Measurements from ENCODE around the gene TMTC4.
A peak's percentile ranks its signal among the peaks of the same experiment; 100 is the strongest.
"Not testable (repeated sequence)": the region's sequence is repeated elsewhere in the genome, so short reads cannot be mapped to it uniquely, and the experiment has no call there.

TMTC4 gene

GRCh38 chr13:100680131-100680530, 5.5 kb upstream of the TMTC4 start:
- Histone ChIP-seq H3K27me3 (ENCODE audit: control insufficient read depth, insufficient read depth, low read length) (peaks cover 15% of the 10 kb centered on the region), H3K4me1 (ENCODE audit: control insufficient read depth, insufficient read depth, low read length) (no peaks in the 10 kb centered on the region; the same call in 1 of the 2 replicates), H3K4me3 (ENCODE audit: low read depth, low read length) (no peak overlapping the region), H3K9ac (ENCODE audit: low read depth, low read length) (no peak overlapping the region), H3K27ac (ENCODE audit: low read depth, low read length) (no peak overlapping the region), H3K36me3 (ENCODE audit: control insufficient read depth, insufficient read depth, low read length) (no peaks in the 10 kb centered on the region), H3K9me3 (ENCODE audit: control insufficient read depth, insufficient read depth, low read length) (no peaks in the 10 kb centered on the region)

GRCh38 chr13:100677128-100677527, 2.5 kb upstream of the TMTC4 start:
- peaks cover 16% of the 10 kb centered on the region for H3K27me3 ChIP-seq (ENCODE audit: control insufficient read depth, insufficient read depth, low read length)
- H3K9ac ChIP-seq (ENCODE audit: low read depth, low read length); H3K4me3 ChIP-seq (ENCODE audit: low read depth, low read length); H3K27ac ChIP-seq (ENCODE audit: low read depth, low read length); H3K36me3 ChIP-seq (ENCODE audit: control insufficient read depth, insufficient read depth, low read length); H3K9me3 ChIP-seq (ENCODE audit: control insufficient read depth, insufficient read depth, low read length); H3K4me1 ChIP-seq (ENCODE audit: control insufficient read depth, insufficient read depth, low read length): not testable (repeated sequence)

DNA sequence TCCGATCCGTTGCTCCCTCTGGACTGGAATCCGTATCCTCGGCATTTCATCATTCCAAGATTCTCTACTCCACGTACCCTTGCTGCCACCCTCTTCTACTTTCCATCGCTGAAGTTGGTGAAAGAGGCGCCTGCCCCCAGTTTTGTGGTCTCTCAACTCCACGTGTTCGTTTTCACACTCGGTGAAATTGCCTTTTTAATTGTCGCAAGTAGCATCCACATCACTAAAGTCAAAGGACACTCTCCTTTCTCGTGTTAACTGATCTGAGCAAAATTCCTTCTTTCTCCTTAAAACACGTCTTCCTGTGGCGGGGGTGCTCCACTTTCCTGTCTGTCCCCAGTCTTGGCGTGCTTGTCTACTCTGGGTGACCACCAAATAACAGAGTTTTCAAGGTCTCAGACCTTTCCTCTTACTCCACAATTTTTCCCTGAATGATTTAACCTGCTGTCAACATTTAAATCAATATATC, 1.1 kb upstream of the TMTC4 start:
- no peak overlapping the region for H3K27ac ChIP-seq (ENCODE audit: low read depth, low read length)
- H3K4me1 ChIP-seq (ENCODE audit: control insufficient read depth, insufficient read depth, low read length), result no peaks in the 10 kb centered on the region; the same call in 1 of the 2 replicates
- H3K27me3 ChIP-seq (ENCODE audit: control insufficient read depth, insufficient read depth, low read length), result peaks cover 16% of the 10 kb centered on the region
- no peaks in the 10 kb centered on the region for H3K9me3 ChIP-seq (ENCODE audit: control insufficient read depth, insufficient read depth, low read length)
- H3K9ac ChIP-seq (ENCODE audit: low read depth, low read length), result no peak overlapping the region
- H3K4me3 ChIP-seq (ENCODE audit: low read depth, low read length), result peak overlapping the region; percentile 93
- H3K36me3 ChIP-seq (ENCODE audit: control insufficient read depth, insufficient read depth, low read length), result no peaks in the 10 kb centered on the region

DNA sequence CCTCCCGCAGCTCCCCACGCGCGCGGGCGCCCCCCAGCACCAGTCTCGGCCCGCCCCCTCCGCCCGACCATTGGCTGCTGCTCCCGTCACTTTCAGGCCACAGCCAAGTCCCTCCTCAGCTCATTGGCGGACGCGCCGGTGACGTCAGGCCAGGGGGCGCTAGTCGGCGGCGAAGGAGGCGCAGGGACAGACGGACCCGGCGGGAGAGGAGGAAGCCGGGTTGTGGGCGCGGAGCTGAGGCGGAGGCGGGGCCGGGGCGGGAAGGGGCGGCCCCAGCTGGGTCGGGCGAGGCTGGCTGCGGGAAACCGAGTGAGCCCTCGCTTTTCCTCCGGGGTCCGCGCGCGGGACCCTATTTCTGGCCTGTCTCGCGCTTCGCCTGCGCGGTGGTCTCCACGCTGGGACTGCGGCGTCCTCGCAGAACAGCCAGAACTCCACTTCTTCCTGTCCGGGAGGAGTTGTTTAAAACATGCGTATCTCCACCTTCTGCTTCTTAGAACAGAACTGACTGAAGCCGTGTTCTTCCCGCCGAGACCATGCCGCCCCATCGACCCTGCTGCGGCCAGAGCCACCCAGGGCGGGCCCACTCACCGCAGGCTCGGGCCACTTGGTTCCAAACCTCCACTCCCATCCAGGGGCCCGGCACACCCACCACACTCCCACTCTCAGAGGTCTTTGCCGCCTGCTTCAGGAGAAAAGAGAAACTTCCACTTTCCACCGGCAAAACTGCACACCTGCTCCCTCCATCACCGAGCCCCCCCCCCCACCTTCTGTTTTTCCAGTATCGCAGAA, 471 bp upstream of the TMTC4 start:
- peak overlapping the region; percentile 93 for H3K4me3 ChIP-seq (ENCODE audit: low read depth, low read length)
- H3K9ac ChIP-seq (ENCODE audit: low read depth, low read length), result peak overlapping the region; percentile 60
- peak overlapping the region; percentile 68 for H3K27ac ChIP-seq (ENCODE audit: low read depth, low read length)
- peaks cover 3% of the 10 kb centered on the region; the same call in 1 of the 2 replicates for H3K36me3 ChIP-seq (ENCODE audit: control insufficient read depth, insufficient read depth, low read length)
- no peaks in the 10 kb centered on the region; the same call in 1 of the 2 replicates for H3K4me1 ChIP-seq (ENCODE audit: control insufficient read depth, insufficient read depth, low read length)
- H3K27me3 ChIP-seq (ENCODE audit: control insufficient read depth, insufficient read depth, low read length), result peaks cover 16% of the 10 kb centered on the region
- H3K9me3 ChIP-seq (ENCODE audit: control insufficient read depth, insufficient read depth, low read length), result no peaks in the 10 kb centered on the region

DNA sequence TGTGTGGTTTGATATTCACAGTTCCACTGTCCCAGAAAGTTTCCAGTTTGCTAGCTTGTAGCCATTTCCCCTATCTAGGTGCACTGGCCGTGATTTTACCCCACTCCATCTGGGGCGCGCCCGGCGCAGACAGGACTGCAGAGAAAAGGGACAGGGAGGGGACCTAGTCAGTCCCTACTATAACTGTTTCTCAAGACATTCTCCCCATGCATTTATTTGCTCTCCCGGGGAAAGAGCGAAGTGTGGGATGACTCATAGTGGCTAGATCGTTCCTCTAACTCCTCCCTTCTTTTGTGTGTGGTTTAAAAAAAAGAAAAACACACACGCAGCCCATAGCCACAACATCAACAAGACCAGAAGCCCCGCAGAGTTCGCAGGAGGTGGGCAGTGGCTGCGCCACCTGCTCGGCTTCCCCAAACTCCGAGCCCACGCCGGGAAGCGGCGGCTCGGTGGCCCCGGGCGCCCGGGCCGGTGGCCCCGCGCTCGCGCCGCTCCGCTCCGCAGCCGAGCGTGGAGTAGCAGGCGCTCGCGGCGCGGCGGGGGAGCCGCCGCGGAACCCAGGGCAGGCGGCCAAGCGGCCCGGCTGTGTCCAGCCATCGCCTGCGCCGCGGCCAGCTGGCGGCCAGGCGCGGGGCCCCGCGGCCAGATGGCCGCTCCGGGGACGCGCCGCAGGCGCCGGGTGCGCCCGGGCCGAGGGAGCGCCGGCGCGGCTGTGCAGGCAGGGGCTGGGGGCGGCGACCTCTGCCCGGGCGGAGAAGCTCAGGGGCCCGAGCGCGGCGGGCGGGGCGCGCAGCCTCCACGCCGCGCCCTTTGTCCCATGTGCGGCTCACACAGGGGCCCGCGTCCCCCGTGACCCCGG, 653 bp downstream of the TMTC4 start:
- Histone ChIP-seq H3K27ac (ENCODE audit: low read depth, low read length) (peak overlapping the region; percentile 74), H3K9ac (ENCODE audit: low read depth, low read length) (peak overlapping the region; percentile 59; the same call in 1 of the 2 replicates), H3K36me3 (ENCODE audit: control insufficient read depth, insufficient read depth, low read length) (peaks cover 8% of the 10 kb centered on the region; the same call in 1 of the 2 replicates), H3K9me3 (ENCODE audit: control insufficient read depth, insufficient read depth, low read length) (no peaks in the 10 kb centered on the region), H3K27me3 (ENCODE audit: control insufficient read depth, insufficient read depth, low read length) (peaks cover 16% of the 10 kb centered on the region), H3K4me1 (ENCODE audit: control insufficient read depth, insufficient read depth, low read length) (no peaks in the 10 kb centered on the region; the same call in 1 of the 2 replicates), H3K4me3 (ENCODE audit: low read depth, low read length) (peak overlapping the region; percentile 93)

GRCh38 chr13:100673376-100673712, 1.3 kb downstream of the TMTC4 start:
- Histone ChIP-seq H3K4me3 (ENCODE audit: low read depth, low read length) (peak overlapping the region; percentile 93), H3K4me1 (ENCODE audit: control insufficient read depth, insufficient read depth, low read length) (no peaks in the 10 kb centered on the region; the same call in 1 of the 2 replicates), H3K36me3 (ENCODE audit: control insufficient read depth, insufficient read depth, low read length) (peaks cover 13% of the 10 kb centered on the region; the same call in 1 of the 2 replicates), H3K9ac (ENCODE audit: low read depth, low read length) (no peak overlapping the region), H3K27me3 (ENCODE audit: control insufficient read depth, insufficient read depth, low read length) (peaks cover 16% of the 10 kb centered on the region), H3K9me3 (ENCODE audit: control insufficient read depth, insufficient read depth, low read length) (no peaks in the 10 kb centered on the region), H3K27ac (ENCODE audit: low read depth, low read length) (peak overlapping the region; percentile 74)

DNA sequence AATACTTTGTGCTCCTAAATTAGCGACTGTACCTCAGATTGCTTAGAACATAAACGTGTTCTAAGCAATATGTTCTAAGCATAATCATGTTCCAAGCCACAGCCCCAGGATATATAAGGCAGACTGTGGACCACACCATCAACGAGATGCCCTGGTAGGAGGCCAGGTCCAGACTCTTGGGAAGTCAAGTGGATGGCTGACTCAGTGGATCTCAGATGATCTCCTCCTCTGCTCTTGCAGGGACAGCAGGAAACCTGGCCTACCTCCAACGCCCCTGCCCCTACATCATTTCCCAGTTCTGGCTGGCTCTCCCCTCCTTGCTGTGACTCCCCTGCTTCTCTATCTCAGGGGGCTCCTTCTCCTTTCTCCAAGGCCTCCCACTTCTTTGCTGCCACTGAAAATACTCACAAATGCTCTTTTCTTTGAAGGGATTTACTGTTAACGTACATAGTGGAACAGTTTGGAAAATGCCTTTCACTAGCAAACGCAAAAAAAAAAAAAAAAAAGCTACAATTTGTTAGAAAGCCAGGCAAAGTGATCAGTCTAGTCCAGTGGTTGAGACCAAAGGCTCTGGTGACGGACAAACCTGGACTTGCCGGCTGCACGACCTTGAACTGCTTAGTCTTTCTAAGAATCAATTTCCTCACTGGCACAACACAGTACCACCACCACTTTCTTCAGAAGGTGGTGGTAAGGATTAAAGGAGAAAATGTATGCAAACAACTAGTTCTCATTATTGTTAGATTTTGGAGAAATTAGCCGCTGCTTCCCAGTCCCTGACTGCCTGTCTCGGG, 3.0 kb downstream of the TMTC4 start:
- no peak overlapping the region for H3K27ac ChIP-seq (ENCODE audit: low read depth, low read length)
- H3K27me3 ChIP-seq (ENCODE audit: control insufficient read depth, insufficient read depth, low read length), result peaks cover 15% of the 10 kb centered on the region
- H3K9me3 ChIP-seq (ENCODE audit: control insufficient read depth, insufficient read depth, low read length), result no peaks in the 10 kb centered on the region
- no peaks in the 10 kb centered on the region; the same call in 1 of the 2 replicates for H3K4me1 ChIP-seq (ENCODE audit: control insufficient read depth, insufficient read depth, low read length)
- no peak overlapping the region for H3K4me3 ChIP-seq (ENCODE audit: low read depth, low read length)
- H3K9ac ChIP-seq (ENCODE audit: low read depth, low read length), result no peak overlapping the region
- peaks cover 30% of the 10 kb centered on the region for H3K36me3 ChIP-seq (ENCODE audit: control insufficient read depth, insufficient read depth, low read length)

- H3K4me3 ChIP-seq (ENCODE audit: low read depth, low read length), result no peak overlapping the region
- no peak overlapping the region for H3K27ac ChIP-seq (ENCODE audit: low read depth, low read length)
- H3K9ac ChIP-seq (ENCODE audit: low read depth, low read length), result no peak overlapping the region
- H3K36me3 ChIP-seq (ENCODE audit: control insufficient read depth, insufficient read depth, low read length), result peaks cover 61% of the 10 kb centered on the region
- no peaks in the 10 kb centered on the region for H3K4me1 ChIP-seq (ENCODE audit: control insufficient read depth, insufficient read depth, low read length)
- no peaks in the 10 kb centered on the region for H3K27me3 ChIP-seq (ENCODE audit: control insufficient read depth, insufficient read depth, low read length)
- H3K9me3 ChIP-seq (ENCODE audit: control insufficient read depth, insufficient read depth, low read length), result no peaks in the 10 kb centered on the region
Observed at GRCh38 chr13:100668408-100668807, 6.2 kb downstream of the TMTC4 start.

GRCh38 chr13:100667894-100668293, 6.7 kb downstream of the TMTC4 start:
- Histone ChIP-seq H3K9me3 (ENCODE audit: control insufficient read depth, insufficient read depth, low read length) (no peaks in the 10 kb centered on the region), H3K9ac (ENCODE audit: low read depth, low read length) (no peak overlapping the region), H3K27me3 (ENCODE audit: control insufficient read depth, insufficient read depth, low read length) (no peaks in the 10 kb centered on the region), H3K4me3 (ENCODE audit: low read depth, low read length) (no peak overlapping the region), H3K27ac (ENCODE audit: low read depth, low read length) (no peak overlapping the region), H3K4me1 (ENCODE audit: control insufficient read depth, insufficient read depth, low read length) (no peaks in the 10 kb centered on the region), H3K36me3 (ENCODE audit: control insufficient read depth, insufficient read depth, low read length) (peaks cover 67% of the 10 kb centered on the region)

DNA sequence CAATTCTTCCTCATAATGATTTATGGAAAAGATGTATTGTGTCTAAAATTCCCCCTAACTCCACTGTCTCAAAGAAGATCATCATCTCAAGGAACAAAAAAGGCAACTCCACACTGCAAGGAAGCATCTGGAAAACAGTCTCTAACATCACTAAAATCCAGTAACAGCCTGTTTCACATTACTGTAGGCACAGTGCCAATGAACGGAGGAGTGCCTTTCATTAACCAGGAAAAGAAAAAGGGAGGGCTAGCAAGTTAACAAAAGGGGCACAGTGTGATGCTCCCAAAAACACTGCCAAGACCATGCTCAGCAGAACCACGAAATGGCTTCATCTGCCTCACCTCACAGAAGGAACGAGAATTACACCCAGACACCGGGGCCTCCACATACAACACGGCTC, 8.5 kb downstream of the TMTC4 start:
- H3K4me1 ChIP-seq (ENCODE audit: control insufficient read depth, insufficient read depth, low read length), result no peaks in the 10 kb centered on the region
- no peaks in the 10 kb centered on the region for H3K9me3 ChIP-seq (ENCODE audit: control insufficient read depth, insufficient read depth, low read length)
- H3K27me3 ChIP-seq (ENCODE audit: control insufficient read depth, insufficient read depth, low read length), result no peaks in the 10 kb centered on the region
- no peak overlapping the region for H3K4me3 ChIP-seq (ENCODE audit: low read depth, low read length)
- H3K36me3 ChIP-seq (ENCODE audit: control insufficient read depth, insufficient read depth, low read length), result peaks cover 82% of the 10 kb centered on the region
- no peak overlapping the region for H3K27ac ChIP-seq (ENCODE audit: low read depth, low read length)
- no peak overlapping the region for H3K9ac ChIP-seq (ENCODE audit: low read depth, low read length)
